Measurements from ENCODE around the gene ARHGAP22.
"Not testable (repeated sequence)": the region's sequence is repeated elsewhere in the genome, so short reads cannot be mapped to it uniquely, and the experiment has no call there.

The ARHGAP22 gene, protein sequence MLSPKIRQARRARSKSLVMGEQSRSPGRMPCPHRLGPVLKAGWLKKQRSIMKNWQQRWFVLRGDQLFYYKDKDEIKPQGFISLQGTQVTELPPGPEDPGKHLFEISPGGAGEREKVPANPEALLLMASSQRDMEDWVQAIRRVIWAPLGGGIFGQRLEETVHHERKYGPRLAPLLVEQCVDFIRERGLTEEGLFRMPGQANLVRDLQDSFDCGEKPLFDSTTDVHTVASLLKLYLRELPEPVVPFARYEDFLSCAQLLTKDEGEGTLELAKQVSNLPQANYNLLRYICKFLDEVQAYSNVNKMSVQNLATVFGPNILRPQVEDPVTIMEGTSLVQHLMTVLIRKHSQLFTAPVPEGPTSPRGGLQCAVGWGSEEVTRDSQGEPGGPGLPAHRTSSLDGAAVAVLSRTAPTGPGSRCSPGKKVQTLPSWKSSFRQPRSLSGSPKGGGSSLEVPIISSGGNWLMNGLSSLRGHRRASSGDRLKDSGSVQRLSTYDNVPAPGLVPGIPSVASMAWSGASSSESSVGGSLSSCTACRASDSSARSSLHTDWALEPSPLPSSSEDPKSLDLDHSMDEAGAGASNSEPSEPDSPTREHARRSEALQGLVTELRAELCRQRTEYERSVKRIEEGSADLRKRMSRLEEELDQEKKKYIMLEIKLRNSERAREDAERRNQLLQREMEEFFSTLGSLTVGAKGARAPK

GRCh38 chr10:48604991-48605508 lies at the start of gene ARHGAP22:
Gene ARHGAP22 (minus strand): TSS chr10:48605073. CDS start chr10:48604796, 277 bp downstream.
- DNase-seq (ENCODE audit: low read depth): no peak

- DNase-seq (ENCODE audit: low read depth): no peak
Observed at GRCh38 chr10:48653944-48654698, 49.2 kb upstream of the ARHGAP22 start.

- no peak for DNase-seq (ENCODE audit: low read depth)
Observed at GRCh38 chr10:48653347-48653746, 48.5 kb upstream of the ARHGAP22 start.

DNA sequence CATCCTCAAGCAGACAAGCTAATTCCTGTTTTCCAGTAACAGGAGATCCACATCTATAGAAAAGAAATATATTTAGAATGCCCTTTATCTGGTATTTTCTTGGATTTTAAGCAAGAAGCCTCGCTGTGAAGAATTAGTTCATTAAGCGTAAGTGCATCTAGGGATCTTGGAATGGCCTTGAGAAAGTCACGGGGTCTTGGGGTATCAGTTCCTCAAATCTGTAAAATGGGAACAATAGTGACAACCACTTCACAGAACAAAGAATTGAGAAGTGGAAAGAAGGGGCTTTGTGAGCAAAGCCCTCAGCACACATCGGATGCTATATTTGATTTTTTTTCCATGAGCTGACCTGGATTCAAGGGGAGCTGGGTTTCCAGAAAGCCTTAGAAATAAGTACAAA lies 47.5 kb upstream of the ARHGAP22 start:
- DNase-seq (ENCODE audit: low read depth): no peak

DNA sequence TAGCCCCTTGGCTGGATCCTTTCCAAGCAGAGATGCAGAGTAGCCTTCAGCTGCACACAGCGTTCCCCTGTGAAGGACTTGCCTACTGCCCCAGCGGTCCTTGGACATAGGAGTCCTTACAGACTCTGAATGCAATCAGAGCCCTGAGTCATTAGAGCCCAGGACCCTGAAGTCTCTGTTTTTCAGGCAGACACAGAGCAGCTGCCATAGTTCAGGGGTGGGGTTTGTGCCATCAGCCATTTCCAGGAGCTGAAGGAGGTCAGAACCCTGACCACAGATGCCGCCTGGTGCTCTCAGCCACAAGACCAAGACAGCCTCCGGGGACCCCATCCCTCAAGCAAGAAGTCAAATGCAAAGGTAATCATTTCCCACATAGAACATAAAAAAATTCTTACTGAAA lies 47.0 kb upstream of the ARHGAP22 start:
- no peak for DNase-seq (ENCODE audit: low read depth)

- no peak for DNase-seq (ENCODE audit: low read depth)
Observed at GRCh38 chr10:48651293-48651692, 46.4 kb upstream of the ARHGAP22 start.

- DNase-seq (ENCODE audit: low read depth): no peak
Observed at GRCh38 chr10:48649349-48649944, 44.6 kb upstream of the ARHGAP22 start.

- no peak for DNase-seq (ENCODE audit: low read depth)
Observed at GRCh38 chr10:48648172-48648942, 43.5 kb upstream of the ARHGAP22 start.

GRCh38 chr10:48647073-48647472 lies 42.2 kb upstream of the ARHGAP22 start:
- DNase-seq (ENCODE audit: low read depth): not testable (repeated sequence)

- no peak for DNase-seq (ENCODE audit: low read depth)
Observed at GRCh38 chr10:48645600-48645999, 40.7 kb upstream of the ARHGAP22 start.

- DNase-seq (ENCODE audit: low read depth): not testable (repeated sequence)
Observed at GRCh38 chr10:48641099-48641690, 36.3 kb upstream of the ARHGAP22 start.

DNA sequence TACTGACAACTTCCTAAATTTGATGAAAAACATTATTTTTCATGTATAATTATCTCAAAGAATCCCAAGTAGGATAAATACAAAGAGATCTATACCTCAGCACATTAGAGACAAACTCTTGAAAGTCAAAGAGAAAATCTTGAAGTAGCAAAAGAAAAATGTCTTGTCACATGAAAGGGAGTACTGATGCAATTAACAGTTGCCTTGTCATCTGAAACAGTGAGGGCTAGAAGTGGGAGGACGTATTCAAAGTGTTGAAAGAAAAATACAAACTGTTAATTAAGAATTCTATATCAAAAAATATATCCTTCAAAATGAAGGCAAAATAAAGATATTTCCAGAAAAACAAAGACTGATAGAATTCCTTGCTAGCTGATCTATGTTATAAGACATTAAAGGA lies 35.5 kb upstream of the ARHGAP22 start:
- no peak for DNase-seq (ENCODE audit: low read depth)

GRCh38 chr10:48639632-48640031 lies 34.8 kb upstream of the ARHGAP22 start:
- DNase-seq (ENCODE audit: low read depth): no peak

- DNase-seq (ENCODE audit: low read depth): no peak
Observed at GRCh38 chr10:48638739-48639527, 34.1 kb upstream of the ARHGAP22 start.

DNA sequence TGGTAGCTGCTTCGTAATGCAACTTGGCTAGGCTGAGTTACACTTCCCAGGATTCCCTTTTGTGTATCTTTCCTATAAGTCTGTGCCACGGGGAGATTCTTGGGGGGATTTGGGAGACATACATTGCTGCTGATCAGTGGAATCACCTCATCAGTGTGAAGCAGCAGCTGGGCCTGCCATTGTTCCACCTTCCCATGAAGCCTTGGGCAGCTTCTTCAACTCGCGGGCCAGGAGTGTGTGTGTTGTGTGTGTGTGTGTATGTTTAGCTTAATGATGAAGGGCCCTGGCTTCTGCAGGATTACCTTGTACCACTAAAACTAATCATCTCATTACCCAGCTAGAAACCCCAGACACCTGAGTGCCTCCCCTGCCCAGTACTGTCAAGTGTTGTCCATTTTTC lies 33.3 kb upstream of the ARHGAP22 start:
- no peak for DNase-seq (ENCODE audit: low read depth)

DNA sequence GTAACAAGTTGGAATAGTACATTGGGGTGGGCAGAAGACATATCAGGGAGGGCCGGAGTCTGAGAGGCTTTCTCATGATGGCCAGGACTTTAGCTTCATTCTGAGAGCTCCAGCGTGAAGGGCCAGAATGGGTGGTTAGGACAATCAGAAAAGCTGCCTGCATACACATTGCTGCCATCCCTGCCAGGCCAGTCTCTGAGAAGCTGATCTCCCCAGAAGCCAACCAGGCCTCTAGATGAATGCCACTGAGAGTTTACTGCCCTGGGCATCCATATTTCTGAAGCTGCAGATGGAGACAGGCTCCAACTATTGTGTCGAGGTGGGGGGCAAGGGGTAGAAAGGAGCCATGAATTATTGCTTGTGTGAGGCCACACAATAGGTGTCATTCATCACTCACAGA lies 32.0 kb upstream of the ARHGAP22 start:
- DNase-seq (ENCODE audit: low read depth): no peak

GRCh38 chr10:48636231-48636630 lies 31.4 kb upstream of the ARHGAP22 start:
- DNase-seq (ENCODE audit: low read depth): no peak

- DNase-seq (ENCODE audit: low read depth): no peak
Observed at GRCh38 chr10:48634984-48635557, 30.2 kb upstream of the ARHGAP22 start.

DNA sequence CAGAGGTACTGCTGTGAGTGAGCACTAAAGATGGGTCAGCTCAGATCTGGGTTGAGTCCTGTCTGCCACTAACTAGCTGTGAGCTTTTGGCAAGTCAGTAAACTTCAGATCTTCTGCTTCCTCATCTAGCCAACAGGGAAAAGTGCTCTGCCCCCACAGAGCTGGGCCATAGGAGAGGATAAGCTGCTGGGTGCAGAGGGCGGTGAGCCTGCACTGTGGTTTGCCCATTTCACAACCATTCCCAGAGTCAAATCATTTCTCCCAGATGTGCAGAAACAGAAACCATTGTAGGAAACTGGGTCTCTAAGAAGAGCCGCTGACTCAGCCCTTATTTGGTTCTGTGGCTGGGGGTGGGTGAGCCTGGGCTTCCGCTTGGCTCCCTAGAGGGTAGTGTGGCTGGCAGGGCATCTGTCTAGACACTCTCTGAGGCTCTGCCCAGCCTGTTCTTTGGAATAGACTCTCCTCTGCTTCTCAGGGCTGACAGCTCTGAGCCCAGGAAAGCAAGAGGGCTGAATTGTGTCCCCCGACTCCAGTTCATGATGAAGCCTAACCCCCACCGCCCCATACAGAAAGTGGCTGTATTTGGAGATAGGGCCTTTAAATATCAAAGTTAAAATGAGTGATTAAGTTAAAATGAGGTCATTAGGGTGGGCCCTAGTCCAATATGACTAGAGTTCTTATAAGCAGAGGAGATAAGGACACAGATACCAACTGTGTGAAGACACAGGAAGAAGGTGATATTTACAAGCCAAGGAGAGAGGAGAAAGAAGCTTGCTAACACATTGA lies 29.5 kb upstream of the ARHGAP22 start:
- no peak for DNase-seq (ENCODE audit: low read depth)

Data from stimulated activated CD8-positive, alpha-beta memory T cell treated with anti-CD3 and anti-CD28 coated beads, Interleukin-12 subunit alpha, Interleukin-12 subunit beta, amount 100 ng/mL, for 1 hour (primary cell).